Tibial nerve (tissue), 3 donors: ENCODE results near the gene MC5R.

ENCODE experiments used
- POLR2A ChIP-seq, 2 donors: fragments of 450-650 bp; IDR thresholded peaks; one replicate each; pipeline ENCODE4 v1.6.1; 2017; ENCODE audit warnings: antibody characterized with exemption in 2 of 2, mild to moderate bottlenecking in 2 of 2, moderate library complexity in 2 of 2
- TF ChIP-seq, protein P1 (sequence below), 5 experiments: fragments of 200-600 bp in 3 of 5; fragments of 450-650 bp in 2 of 5; sonication (generic) in 3 of 5; IDR thresholded peaks; one replicate each; pipeline ENCODE4 v1.5.1; 2016 to 2019; ENCODE audit warnings: antibody characterized with exemption in 5 of 5, mild to moderate bottlenecking in 3 of 5, moderate library complexity in 2 of 5

DNA sequence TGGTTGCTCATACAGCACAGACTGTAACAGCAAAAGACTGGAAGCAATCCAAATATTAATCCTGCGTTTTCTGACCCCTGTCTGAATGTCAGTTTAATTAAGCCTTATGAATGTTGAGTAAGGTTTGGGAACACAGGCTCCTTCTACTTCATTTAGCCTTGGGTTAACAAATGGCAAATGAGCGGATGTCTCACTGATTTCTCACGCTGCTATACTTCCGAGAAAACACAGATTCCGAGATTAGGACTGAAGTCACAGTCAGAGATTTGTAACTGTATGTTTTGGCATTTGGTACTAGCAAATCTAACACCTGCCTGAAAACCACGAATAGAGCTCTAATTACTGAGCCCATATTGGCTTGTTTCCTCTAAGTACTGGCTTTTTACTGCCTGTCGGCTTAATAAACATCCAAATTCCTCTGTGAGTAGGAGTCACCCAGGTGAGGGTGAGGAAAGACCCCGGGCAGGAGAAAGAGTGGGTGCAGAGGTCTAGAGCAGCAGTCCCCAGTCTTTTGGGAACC, 10.6 kb downstream of the MC5R start:
- TF ChIP-seq, protein P1, sequence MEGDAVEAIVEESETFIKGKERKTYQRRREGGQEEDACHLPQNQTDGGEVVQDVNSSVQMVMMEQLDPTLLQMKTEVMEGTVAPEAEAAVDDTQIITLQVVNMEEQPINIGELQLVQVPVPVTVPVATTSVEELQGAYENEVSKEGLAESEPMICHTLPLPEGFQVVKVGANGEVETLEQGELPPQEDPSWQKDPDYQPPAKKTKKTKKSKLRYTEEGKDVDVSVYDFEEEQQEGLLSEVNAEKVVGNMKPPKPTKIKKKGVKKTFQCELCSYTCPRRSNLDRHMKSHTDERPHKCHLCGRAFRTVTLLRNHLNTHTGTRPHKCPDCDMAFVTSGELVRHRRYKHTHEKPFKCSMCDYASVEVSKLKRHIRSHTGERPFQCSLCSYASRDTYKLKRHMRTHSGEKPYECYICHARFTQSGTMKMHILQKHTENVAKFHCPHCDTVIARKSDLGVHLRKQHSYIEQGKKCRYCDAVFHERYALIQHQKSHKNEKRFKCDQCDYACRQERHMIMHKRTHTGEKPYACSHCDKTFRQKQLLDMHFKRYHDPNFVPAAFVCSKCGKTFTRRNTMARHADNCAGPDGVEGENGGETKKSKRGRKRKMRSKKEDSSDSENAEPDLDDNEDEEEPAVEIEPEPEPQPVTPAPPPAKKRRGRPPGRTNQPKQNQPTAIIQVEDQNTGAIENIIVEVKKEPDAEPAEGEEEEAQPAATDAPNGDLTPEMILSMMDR (IDR thresholded peaks at IDR 0.05) = no peak
- no peak for TF ChIP-seq POLR2A (IDR thresholded peaks at IDR 0.05)
